Gastroesophageal sphincter (tissue), 3 donors: ENCODE measurements around the gene HEYL.

Source experiments
- EP300 ChIP-seq: sonication (generic); formaldehyde crosslinking; IDR thresholded peaks from one replicate; pipeline ENCODE4 v1.6.1; 2017; ENCODE audit warnings: antibody characterized with exemption, mild to moderate bottlenecking
- POLR2A ChIP-seq, 2 donors: fragments of 450-650 bp; IDR thresholded peaks; one replicate each; pipeline ENCODE4 v1.6.1; 2017; ENCODE audit warnings: antibody characterized with exemption in 2 of 2, mild to moderate bottlenecking in 2 of 2, moderate library complexity in 1 of 2
- POLR2AphosphoS5 ChIP-seq: sonication (generic); formaldehyde crosslinking; IDR thresholded peaks from one replicate; pipeline ENCODE4 v1.6.1; 2017; ENCODE audit warnings: antibody characterized with exemption
- TF ChIP-seq, protein P1 (sequence below), 4 experiments: fragments of 200-600 bp in 2 of 4; fragments of 450-650 bp in 2 of 4; sonication (generic) in 1 of 4; IDR thresholded peaks; one replicate each; pipeline ENCODE4 v1.5.1; 2017 to 2019; ENCODE audit warnings: antibody characterized with exemption in 4 of 4, mild to moderate bottlenecking in 2 of 4, moderate library complexity in 2 of 4

DNA sequence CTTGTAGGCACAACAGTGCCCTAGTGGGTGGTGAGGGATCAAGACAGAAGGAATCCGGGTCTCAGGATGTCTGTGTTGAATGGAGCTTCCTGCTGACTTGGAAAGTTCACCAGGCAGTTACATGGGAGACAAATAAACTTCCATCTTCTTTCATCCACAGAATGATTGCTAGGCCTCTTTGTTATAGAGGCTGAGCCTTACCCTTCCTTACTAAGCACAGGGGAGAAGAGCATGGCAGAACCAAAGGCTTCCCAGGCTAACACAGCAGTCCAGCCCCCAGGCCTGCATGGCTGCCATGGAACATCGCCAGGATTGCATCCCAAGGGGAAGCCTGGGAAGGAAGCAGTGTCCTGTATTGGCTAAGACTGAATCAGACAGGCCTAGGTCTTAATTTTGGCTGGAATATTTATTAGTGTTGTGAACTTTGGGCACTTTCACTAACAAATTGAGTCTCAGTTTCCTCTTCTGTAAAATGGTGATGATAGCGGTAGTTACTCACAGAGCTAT lies 18.7 kb downstream of the HEYL start:
- TF ChIP-seq, protein P1, sequence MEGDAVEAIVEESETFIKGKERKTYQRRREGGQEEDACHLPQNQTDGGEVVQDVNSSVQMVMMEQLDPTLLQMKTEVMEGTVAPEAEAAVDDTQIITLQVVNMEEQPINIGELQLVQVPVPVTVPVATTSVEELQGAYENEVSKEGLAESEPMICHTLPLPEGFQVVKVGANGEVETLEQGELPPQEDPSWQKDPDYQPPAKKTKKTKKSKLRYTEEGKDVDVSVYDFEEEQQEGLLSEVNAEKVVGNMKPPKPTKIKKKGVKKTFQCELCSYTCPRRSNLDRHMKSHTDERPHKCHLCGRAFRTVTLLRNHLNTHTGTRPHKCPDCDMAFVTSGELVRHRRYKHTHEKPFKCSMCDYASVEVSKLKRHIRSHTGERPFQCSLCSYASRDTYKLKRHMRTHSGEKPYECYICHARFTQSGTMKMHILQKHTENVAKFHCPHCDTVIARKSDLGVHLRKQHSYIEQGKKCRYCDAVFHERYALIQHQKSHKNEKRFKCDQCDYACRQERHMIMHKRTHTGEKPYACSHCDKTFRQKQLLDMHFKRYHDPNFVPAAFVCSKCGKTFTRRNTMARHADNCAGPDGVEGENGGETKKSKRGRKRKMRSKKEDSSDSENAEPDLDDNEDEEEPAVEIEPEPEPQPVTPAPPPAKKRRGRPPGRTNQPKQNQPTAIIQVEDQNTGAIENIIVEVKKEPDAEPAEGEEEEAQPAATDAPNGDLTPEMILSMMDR (IDR thresholded peaks at IDR 0.05): no peak
- TF ChIP-seq POLR2A (IDR thresholded peaks at IDR 0.05) (no peak), POLR2AphosphoS5 (no peak), EP300 (no peak)
